ENCODE results near the gene CSNK1G3.

Gene CSNK1G3

DNA sequence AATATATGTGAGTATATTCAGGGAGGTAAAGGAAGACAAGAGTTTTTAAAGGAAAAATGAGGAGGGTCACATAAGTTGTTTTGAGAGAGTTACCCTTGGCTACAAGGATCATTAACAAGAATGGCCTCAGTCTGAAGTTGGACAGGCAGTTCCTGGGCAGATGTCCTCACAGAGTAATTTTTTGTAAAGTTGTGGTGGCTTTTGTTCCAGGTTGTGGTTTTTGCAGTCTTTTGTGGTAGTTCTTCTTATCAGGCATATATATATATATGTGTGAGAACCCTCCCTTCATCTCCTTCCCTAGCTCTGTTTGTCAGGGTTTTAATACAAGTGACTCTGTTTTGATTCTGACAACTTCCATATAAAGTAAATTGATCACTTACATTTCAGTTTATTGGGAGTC is 60.0 kb downstream of the CSNK1G3 start:
- no peak for DNase-seq (ENCODE audit: low read depth)
- in situ Hi-C loops (cut with HindIII; ENCODE audit: low sequenced_read_pairs): no loop called here
- no peak for TF ChIP-seq CTCF (IDR thresholded peaks at IDR 0.05; ENCODE audit: low read depth, low read length, missing control alignments)
- no peak overlapping the region for H3K4me3 ChIP-seq (ENCODE audit: low read depth, low read length)

DNA sequence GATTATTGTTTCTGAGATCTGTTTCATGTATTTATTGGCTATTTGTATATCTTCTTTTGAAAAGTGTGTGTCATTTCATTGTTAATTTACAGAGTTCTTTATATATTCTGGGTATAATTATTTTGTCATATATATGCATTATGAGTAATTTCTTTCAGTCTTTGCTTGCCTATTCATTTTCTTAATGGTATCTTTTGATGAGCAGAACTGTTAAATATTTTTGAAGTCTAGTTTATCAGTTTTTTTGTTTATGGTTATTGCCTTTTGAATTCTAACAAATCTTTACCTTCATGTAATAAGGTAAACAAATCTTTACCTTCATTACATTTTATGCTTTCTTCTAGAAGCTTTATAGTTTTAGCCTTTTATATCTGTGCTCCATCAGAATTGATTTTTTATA is 66.4 kb downstream of the CSNK1G3 start:
- H3K4me3 ChIP-seq (ENCODE audit: low read depth, low read length): no peak overlapping the region
- in situ Hi-C loops (cut with HindIII; ENCODE audit: low sequenced_read_pairs): no loop called here
- no peak for TF ChIP-seq CTCF (IDR thresholded peaks at IDR 0.05; ENCODE audit: low read depth, low read length, missing control alignments)
- no peak for DNase-seq (ENCODE audit: low read depth)

DNA sequence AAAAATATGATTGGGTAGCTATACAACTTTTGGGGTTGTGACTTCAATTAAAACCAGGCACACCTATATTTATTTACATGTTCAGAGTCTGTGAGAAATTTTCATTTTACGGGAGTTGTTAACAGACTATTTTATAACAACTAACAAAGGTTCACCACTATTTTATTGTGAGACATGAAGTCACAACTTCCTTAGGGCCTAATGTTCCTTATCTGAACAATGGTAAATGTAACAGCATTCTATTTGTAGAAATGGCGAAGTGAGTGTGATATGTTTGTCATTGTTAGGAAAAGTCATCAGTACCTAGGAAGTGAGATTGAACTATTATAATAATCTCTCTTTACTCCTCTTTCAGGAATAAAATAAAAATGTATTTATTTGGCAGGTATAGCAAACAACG is 67.4 kb downstream of the CSNK1G3 start:
- in situ Hi-C loops (cut with HindIII; ENCODE audit: low sequenced_read_pairs): no loop called here
- TF ChIP-seq CTCF (IDR thresholded peaks at IDR 0.05; ENCODE audit: low read depth, low read length, missing control alignments): no peak
- no peak overlapping the region for H3K4me3 ChIP-seq (ENCODE audit: low read depth, low read length)
- DNase-seq (ENCODE audit: low read depth): no peak

DNA sequence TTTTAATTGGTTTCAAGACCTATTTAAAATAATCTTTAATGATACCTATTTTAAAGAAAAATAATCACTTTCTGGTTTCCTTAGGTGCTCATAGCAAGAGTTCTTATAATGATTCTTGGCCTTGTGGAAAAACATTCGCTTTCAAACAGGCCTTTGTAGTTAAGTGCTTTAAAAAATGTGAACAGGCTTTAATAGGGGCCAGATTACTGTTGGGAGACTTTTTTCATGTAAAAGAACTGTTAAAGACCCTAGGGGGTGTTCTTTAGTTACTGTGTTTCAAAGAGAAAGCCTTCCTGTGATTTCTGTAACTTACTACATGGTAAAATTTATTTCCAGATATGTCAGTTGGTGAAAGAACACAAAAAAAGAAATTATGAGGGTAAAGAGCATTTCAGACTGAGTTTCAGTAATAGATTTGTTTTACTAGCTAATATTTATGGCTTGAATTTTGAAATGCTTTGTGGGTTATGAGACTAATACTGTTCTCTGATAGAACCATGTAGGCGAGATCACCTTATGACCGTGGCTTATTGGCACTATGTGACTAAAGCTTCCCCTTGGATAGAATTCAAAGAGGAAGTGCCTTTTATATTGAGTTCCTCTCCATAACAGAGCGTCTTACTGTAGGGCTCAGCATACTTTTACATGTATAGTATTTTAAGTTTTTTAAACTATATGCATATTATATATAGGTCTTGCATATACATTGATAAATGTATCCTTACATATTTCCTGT is 70.7 kb downstream of the CSNK1G3 start:
- no peak for DNase-seq (ENCODE audit: low read depth)
- TF ChIP-seq CTCF (IDR thresholded peaks at IDR 0.05; ENCODE audit: low read depth, low read length, missing control alignments): no peak
- no peak overlapping the region for H3K4me3 ChIP-seq (ENCODE audit: low read depth, low read length)
- in situ Hi-C loops (cut with HindIII; ENCODE audit: low sequenced_read_pairs): no loop called here

- no peak for DNase-seq (ENCODE audit: low read depth)
Measured at GRCh38 chr5:123585871-123586270, 73.9 kb downstream of the CSNK1G3 start.

GRCh38 chr5:123594434-123594833 is 82.5 kb downstream of the CSNK1G3 start:
- no peak overlapping the region for H3K4me3 ChIP-seq (ENCODE audit: low read depth, low read length)
- in situ Hi-C loops (cut with HindIII; ENCODE audit: low sequenced_read_pairs): no loop called here
- TF ChIP-seq CTCF (IDR thresholded peaks at IDR 0.05; ENCODE audit: low read depth, low read length, missing control alignments): no peak
- no peak for DNase-seq (ENCODE audit: low read depth)

More at GRCh38 chr5:123585871-123586270, 73.9 kb downstream of the CSNK1G3 start:
- TF ChIP-seq CTCF (IDR thresholded peaks at IDR 0.05; ENCODE audit: low read depth, low read length, missing control alignments): no peak
- in situ Hi-C loops (cut with HindIII; ENCODE audit: low sequenced_read_pairs): no loop called here
- no peak overlapping the region for H3K4me3 ChIP-seq (ENCODE audit: low read depth, low read length)

Data from astrocyte of the cerebellum (primary cell).